NCI-H1436 (cell line): Measurements from ENCODE around the gene KIAA0825.

Experiments
- DNase-seq: peaks from one replicate; lab custom pipeline; 2025; lab: John Stamatoyannopoulos, UW

The KIAA0825 gene

DNA sequence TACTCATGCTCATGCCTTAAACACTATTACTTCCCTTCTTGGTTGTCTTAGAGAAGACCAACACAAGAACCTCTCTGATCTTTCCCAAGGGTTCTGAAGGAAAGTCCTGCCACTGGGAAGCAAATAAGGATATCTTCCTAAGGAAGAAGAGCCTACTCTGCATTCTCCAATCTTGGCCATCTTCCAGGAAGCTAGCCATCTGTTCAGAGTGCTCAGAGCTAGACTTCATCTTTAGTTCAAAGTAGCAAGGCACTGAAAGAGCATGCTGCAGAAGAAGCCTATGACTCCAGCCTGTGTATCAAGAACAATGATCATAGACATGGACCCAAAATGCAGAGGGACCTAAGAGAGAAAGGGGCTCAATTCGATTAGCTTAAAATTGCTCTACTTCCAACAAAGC, 114.7 kb downstream of the KIAA0825 start:
- DNase-seq: no peak

DNA sequence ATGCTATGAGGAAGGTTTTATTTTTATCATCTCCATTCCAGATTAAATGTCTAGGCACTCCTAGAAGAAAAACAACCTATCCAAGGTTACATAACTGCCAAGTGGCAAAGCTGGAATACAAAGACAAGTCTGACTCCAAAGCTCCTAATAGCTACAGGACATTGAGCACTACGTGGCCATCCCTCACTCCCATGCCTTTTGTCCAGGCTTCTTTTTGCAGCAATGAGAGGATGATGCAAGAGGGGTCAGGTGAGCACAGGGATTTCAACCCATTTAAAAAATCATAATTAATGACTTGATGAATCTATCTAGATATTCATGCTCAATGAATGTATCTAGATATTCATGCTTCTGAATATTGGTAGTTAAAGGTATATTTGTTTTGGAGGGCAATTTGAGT, 117.0 kb downstream of the KIAA0825 start:
- no peak for DNase-seq

DNA sequence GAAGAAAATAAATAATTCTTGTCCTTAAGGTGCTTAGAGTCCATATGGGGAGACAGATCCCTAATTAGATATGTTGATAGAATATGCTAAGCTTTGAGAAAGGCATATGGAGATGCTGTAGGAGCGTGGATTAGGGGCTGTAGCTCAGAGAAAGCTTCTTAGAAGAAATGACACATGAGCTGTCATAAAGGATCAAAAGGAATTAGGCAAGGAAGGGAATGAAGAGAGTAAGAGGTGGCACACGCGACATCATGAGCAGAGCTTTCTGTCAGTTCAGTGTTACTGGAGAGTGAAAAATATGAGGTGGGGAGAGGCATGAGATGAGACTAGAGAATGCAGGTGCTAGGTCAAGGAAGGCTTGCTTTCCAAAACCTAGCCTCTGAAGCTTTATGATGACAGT, 118.6 kb downstream of the KIAA0825 start:
- DNase-seq: no peak

DNA sequence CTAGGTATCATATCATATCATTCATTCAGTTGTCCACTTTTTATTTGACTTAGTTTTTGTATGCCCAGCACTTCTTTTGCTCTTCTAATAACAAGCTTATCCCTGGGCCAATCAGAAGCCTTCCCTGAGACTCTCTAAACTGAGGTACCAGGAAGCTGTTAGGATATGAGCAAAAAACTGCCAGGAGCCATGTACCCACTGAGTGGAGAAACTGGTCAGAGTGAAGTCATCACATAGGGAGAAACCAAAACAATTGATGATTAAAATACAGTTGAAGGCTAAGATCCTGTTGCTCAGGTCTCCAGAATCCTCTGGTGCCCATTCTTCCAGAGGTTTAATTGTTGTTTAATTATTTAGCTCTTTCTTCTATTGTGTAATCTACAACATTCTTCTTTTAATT, 120.2 kb downstream of the KIAA0825 start:
- no peak for DNase-seq

DNA sequence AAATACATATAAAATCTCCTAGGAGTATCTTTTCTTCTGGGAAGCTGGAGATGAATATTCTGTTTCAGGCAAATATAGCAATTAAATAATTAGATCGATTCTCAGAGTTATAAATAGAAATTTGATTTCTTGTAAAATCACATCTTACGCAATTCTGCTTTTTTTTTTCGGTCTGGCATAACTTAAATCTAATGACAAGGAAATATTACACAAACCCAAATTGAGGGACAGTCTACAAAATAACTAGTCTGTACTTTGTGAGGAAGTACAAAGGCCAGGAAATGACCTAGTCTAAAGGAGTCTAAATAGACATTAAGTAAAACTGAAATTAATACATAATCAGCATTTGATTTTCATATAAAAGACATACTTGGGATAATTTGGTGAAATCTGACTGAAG, 133.3 kb downstream of the KIAA0825 start:
- no peak for DNase-seq

DNA sequence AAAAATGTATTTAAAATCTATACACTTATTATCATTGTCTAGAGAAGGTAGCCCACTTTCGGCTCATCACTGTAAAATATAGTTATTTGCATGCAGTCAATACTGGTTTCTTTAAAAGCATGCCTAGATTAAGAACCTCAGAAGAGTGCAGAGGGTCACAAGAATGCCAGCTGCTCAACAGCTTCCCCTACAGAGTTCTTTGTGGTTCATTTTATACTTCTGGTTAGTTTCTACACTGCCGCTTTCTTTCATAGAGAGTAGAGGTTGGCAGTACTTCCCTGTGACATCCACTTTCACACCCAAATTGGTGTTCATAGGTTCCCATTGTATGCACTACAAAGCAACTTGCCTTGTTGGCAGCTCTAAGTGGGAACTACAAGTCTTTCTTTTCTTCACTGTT, 137.3 kb downstream of the KIAA0825 start:
- no peak for DNase-seq

DNA sequence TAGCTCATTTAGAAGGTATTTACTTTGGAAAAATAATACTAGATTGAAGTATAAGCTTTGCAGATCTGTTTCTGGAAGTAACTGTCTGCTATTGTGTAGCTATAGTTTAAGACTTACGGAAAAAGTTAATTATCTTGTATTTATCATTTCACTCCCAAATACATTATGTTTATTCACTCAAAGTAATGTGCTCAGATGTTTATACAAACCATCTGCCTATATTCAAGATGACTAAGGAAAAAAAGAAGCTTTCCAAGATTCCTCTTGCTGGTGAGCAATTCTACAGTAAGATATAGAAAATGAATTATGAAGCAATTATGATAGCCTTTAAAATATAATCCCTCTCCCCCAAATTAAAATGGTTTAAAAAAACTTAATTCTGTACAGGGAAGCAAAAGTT, 137.9 kb downstream of the KIAA0825 start:
- DNase-seq: no peak

DNA sequence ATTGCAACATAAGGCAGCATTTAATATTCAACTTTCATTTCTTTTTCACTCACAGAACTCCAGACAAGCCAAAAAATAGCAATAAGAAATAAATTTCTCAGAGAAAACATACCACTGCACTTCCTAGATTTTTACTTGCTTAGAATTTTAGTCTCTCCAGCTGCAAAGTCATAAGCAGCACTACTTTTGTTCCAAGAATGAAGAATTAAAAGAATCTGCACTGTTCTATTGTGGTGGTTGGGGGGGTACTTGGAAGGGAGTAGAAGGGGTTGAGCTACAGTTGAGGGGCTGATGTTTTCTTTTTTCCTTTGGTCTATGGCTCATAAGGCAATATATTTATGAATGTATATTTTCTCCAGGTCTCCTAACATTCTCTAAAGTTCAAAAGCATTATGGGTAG, 144.5 kb downstream of the KIAA0825 start:
- no peak for DNase-seq

DNA sequence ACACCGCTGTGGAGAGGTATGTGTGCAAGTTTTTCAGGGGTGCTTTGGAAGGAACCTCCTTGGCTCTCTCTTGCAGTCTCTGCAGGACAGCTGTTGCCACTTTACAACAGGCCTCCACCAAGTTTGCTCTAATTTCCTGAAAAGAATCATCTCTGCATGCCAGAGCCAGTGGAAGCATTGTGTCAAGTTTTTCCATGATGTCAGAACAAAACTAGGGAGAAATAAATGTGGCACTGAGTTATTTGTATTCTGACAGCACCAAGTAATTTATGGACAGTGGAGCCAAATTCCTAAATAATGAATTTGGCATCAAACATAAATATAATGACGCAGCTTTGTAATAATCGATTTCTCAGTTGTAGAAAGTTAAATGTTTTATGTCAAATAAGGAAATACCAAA, 146.9 kb downstream of the KIAA0825 start:
- no peak for DNase-seq

DNA sequence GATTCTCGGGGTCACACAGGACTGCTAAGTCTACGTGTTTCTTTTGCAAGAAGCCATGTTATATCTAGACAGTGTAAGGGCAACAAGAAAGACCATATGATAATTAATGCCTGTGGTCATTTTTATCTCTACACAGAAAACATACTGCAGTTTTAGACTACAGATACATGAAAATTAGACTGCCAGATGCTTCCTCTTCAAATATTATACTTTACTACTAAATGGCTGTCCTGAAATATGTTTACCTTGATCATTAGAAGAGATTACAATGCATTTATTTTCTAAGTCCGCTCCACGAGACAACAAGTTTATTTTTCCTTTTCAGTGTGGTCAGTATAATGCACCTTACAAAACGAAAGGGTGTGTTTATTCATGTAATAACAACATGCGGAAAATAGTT, 147.6 kb downstream of the KIAA0825 start:
- no peak for DNase-seq

DNA sequence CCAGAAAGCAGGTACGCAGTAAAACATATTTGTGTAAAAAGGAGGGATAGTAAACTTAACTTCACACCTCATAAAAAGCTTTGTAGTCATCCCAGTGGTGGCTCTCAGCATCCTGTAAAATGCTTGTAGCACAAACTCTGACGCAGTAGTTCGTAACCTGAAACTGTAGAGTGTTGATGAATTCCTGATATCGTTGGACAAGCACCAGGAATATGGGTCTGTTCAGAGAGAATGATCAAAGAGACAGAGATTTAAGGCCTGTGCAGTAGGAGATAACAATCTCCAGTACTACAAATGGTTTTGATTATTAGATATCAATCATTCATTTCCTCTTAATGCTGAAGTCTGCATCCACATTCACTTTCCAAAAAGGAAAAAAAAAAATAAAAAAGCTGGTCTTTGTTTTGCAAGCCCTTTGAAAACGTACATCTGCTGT, 148.5 kb downstream of the KIAA0825 start:
- no peak for DNase-seq

DNA sequence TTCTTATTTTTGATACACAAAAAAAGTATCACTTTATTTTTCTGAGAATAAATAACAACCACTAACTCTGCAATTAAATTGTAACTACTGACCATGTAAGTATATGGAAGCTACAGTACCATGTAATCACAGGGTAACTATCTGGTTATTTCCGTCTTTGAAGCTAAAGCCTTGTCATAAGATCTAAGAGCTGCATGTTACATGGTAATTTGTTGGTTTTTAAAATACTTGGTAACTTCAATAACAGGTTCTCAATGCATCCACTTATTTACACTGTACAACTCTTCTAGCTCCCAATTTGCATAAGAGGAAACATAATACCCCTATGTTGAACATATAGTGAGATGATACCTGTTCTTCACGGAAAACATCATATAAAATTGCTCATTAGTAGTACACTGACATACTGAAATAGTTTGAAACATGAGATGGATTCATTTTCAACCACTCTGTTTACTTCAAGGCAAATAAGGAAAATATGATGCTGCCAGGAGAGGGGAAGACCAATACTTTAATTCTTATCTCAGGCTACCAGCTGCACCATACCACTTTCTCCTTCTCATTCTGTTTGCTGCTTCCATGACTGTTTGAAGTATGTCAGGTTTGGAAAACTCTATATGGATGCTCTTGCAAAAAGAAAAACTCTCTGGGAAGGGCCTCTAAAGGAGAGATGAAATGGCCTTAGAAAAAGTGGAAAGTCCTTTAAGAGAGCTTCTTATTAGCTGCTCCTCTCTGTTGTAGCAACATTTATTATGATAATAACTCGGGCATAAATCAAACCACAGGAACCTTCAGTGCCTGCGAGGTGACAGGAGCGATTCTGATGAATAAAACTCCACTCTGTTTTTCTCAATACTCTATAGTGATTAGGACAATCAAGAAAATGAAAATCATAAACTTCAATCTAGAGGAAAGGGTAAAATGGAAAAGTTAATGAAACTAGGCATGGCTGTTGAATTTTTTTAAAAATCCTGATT, 150.2 kb downstream of the KIAA0825 start:
- DNase-seq: peak; percentile 32

DNA sequence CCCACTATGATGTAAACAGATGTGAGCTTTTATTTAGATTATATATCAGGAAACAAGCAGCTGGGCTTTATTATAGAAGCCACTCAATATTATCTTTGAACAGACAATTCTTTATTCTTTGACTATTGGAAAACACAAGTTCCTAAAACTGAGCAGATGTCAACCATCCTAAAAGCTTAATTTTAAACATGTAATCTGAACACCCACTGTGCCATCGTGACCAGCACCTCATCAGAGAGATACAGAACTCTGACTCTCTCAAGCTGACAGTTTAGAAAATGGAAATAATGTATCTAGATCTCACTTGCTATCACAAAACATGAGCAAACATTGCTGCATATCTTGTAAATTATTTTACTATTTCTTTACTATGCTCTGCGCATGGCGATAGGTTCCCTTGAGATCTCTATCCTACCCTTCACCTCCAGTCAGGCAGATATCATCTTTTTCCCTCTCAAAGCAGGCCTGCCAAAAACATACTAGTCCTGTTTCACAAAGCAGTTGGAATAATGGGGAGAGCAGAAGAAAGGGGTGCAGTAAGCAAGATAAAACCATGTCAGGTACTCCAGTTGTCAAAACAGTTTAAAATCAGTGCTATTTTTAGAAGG, 151.0 kb downstream of the KIAA0825 start:
- no peak for DNase-seq

DNA sequence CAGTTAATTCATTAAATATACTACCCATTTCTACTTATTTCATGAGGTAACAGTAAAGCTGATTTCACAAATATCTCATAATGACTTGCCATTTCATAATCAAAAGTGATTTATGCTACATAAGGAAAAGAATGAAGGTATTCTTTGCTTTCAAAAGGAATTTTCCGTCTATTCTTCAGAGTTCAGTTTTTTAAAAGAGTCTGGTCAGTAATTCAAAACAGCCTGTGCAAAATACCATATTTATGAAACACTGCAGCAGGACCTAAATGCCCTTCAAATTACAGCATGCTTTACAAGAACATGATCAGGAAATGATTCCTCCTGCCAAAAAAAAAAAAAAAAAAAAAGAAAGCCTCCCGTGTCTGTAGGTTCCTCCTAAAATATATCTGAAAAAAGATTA, 154.7 kb downstream of the KIAA0825 start:
- no peak for DNase-seq

DNA sequence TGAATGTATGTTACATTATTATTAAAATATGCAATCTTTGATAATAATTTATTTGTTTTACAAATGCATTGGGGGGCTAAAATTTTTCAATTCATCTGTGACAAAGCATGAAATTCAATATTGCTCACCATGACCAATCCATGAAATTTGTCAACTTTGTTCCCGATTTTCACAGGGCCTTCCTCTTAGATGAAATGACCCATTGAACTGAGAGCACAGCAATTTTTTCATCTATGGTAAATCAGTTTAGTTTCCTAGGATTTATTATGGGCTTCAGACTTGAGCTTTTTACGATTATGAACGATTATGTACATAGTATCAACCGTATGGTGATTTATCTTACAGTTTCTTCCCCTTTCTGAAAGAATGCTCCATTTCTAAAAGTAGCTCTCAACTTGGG, 157.3 kb downstream of the KIAA0825 start:
- DNase-seq: no peak

DNA sequence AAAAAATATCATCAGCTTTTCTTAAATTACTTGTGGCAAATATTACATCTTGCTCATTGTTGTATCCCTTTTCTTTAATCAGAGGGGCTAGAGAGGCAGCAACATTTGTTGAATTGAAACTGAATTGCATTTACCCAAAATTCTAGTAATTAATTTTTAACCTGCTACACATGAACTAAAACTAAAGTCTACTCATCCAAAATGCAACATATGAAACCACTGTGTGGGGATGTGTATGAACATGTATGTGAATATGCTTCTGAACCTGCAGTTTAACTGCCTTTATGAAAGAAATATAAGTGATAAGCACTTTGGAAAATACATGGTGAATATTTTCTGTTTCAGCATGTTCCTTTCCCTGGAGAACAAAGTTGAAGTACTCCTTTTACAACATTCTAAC, 158.5 kb downstream of the KIAA0825 start:
- no peak for DNase-seq

DNA sequence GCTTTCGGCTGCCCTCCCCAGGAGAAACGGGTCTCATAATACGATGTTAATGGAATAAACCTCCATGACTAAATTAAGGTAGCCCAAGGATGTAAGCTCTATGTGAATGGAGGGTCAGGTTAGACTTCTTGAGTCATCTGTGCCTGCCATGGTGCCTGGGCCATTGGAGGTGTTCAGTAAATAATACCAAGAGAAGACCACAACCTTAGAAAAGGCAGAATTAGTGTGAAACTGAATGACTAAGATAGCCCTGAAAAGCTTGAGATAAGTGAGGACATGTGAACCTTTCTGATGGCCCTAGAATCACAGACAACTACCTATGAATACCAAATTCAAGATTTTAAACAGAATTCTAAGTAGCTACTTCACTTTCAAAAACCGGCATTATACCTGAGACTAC, 160.6 kb downstream of the KIAA0825 start:
- no peak for DNase-seq

DNA sequence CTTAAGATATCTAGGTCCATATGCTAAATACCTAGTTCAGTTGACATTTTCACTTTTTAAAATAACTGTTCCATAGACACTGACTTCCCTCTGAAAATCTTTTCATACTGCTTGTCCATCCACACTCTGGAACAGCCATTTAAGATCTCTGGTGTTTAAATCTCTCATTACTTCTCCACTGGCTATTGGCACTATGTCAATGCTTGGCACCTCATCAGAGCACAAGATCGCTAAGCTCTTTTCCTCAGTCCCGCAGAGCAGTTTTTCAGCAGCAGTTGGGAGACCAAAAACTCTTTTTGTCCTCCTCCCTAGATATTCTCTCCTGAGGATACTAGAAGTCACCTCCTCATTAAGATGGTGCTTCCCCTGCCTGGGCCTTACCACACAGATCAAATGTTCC, 172.7 kb downstream of the KIAA0825 start:
- DNase-seq: no peak

DNA sequence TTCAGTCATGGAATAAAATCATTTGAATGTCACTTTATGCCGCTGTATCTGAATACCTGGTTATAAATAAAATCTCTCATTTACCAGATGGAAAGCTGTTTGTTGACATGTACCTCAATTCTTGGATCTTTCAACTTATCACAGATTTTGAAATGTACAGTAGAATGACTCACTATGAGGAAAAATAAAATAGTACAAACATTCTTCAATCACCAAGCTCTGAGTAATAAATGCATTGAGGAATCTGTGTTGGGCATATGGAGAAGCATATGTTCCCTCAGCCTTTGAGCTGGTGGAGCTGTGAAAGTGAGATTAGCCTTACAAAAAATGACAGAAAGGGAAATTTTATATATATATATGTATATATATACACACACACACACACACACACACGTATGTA, 175.4 kb downstream of the KIAA0825 start:
- no peak for DNase-seq

DNA sequence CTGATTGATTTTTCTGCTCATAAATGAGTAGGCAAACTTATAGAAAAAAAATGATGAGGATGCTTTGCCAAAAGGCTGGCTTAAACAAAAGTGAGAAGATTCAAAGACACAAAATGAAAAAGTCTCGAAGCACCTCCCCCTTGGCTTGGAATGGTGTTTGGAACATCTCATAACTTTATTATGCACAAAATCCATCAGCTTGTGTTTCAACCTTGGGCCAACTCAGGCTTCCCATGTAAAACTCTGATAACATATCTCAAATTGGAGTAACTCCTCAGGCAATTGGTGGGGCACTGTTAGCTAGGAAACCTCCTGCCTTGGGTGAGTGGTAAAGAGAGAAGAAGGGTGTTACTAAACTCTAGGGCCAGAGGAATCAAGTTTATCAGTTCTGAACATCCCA, 176.3 kb downstream of the KIAA0825 start:
- no peak for DNase-seq

DNA sequence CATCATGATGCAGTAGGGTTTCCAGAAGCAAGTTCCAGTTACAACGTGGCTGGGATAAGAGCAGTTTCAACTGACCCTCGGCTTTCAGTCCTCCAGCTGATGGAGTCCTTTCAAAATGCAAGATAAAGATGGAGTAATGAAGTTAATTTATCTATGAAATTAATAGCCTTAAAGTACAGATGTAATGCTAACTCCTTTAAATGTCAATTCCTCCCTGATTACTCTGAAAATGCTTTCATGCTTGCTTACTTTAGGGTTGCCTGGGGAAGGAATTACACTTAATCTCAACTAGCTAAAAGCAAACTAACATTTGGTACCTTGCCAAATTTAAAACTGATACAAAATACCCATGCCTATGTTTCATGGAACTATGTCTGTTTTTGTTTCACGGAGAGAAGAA, 178.4 kb downstream of the KIAA0825 start:
- DNase-seq: no peak

DNA sequence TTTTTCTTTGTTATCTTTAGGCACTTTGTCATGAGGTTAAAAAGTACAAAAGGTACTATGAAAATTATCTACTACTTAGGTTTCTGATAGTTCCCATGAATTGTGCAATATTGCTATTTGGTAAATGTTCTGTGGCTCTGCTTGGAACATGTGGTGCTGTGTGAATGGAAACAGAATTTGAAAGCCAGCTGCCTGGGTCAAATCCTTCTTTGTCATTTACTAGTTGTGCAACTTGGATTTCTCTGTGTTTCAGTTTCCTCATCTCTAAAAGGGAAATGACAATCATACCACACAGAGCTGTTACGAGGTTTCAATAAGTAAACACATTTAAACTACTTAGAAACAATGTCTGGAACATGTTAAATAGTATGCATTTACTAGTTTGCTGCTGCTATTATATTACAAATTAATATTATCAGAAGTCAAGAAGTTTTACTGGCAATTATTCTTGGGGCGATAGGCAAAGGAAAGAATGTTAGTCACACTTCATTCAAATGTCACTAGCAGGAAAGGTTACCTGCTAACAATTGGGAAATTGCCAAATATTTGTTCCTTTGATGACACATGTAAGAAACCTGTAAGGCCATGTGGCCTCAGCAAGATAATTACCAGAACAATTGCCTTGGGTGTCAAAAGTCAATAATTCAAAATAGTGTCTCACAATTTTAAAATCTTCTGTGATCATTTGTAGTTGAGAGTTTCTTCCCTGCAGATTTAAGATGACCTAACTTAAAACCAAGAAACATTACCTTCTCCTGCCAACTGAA, 184.8 kb downstream of the KIAA0825 start:
- DNase-seq: no peak

DNA sequence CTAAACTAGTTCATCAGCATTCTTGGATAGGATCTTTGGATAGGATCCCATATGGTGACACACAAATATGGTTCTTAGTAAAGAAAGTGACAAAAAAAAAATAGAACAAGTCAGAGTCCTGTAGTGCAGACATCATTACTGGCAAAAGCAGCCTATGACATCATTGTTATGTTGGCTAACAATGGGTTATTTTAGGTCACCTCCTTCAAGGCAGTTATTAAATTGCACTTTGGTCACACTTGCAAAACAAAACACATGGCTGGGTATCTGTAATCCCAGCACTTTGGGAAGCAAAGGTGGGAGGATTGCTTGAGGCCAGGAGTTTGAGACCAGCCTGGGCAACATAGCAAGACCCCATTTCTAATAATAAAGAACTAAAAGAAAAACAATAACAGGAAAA, 185.9 kb downstream of the KIAA0825 start:
- no peak for DNase-seq
